ACHN (cell line): ENCODE measurements around the gene CLSTN2.

Source experiments
- DNase-seq: peaks from one replicate; pipeline ENCODE4 v3.0.0-alpha.2; 2015
- in situ Hi-C: cut with HindIII; loops from 2 replicates; pipeline ENCODE4 v1.10.0; 2017; ENCODE audit warnings: low sequenced_read_pairs, low pct_ligation_motif_present, low pct_unique_long_range_greater_than_20kb

The CLSTN2 gene

DNA sequence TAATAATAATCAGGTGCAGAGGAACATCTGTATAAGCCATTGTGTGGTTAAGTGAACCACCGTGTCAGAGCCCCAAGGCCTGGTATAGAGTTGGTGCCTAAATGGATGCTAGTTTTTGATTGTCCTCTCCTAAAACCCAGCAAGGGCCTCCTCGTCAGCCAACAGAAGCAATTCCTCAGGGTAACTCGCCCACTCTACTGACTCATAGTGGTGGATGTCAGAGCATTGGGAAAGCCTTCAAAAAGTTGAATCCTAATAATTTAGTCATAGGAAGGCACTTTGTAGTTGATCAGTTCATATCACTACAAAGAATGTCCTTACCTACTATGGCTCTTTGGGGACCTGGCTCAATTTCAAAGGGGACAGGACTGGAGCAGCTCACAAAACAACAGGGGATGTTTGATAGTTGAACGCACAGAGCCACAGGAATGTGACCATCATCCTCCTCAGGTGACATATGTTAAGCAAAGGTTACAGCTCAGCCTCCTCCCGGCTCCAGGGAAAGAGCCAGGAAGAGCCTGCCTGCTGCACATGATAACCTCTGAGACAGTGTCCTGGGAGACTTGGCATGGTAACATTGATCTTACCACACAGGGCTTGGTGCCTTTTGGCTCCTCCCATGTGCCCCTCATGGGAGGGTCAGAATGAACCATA lies 338.7 kb downstream of the CLSTN2 start:
- in situ Hi-C loops = no loop called here
- DNase-seq = no peak

- DNase-seq = no peak
- in situ Hi-C loops = no loop called here
These were observed 339.4 kb downstream of the CLSTN2 start for GRCh38 chr3:140274429-140274828.

DNA sequence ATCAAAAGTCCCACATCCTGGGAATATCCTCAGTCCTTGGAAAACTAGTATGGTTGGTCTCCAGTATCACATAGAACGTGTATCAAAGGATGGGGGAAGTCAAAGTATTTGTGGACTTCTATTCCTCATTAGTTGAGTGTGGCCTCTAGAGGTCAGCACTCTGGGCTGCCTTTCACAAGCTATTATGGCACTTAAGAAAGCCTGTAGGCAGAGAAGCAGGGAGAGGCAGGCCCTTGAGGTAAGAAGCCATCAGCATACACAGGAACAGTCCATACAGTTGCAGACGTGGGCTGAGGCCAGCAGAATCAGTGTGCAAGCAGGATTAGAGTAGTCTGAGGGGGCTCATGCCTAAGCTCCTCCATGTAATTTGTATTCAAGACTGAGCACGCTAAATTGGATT lies 341.7 kb downstream of the CLSTN2 start:
- DNase-seq = peak; percentile 28
- in situ Hi-C loops = no loop called here

DNA sequence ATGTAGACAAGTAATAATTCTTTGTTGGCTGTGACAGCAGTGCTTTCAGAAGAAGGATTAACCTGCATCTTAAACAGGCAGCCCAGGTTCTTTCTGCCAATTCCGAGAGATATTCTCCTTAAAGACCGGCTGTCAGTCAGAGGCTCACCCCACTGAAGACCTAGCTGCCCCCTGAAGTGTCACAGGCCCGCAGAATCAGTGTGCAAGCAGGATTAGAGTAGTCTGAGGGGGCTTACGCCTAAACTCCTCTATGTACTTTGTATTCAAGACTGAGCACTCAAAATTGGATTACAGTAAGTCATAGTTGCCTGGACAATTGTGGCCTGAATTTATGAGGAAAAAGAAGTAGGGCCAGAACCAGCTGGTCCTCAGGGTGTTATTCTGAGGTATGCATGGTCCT lies 342.9 kb downstream of the CLSTN2 start:
- in situ Hi-C loops = no loop called here
- no peak for DNase-seq

DNA sequence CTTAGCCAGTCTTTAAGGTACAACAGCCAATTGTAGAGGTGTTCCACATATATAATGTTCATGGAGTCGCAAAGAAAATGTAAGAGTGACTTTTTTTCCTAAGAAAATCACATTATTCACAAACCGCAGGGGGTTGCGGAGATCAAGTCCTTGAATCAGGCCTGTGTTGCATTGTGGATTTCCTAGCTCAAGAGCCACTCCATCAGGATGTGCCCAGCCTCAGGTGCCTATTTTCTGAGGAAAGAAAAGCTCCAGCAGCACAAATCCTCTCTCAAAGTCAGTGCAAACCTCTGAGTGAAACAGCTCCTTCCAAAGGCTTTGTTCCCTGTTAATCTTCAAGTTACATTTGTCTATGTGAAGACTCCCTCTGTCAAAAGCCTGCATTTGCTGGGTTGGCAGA lies 349.4 kb downstream of the CLSTN2 start:
- in situ Hi-C loops = no loop called here
- DNase-seq = no peak

GRCh38 chr3:140285380-140285779 lies 350.4 kb downstream of the CLSTN2 start:
- DNase-seq = no peak
- in situ Hi-C loops = no loop called here

- DNase-seq = no peak
- in situ Hi-C loops = no loop called here
These were observed 353.6 kb downstream of the CLSTN2 start for GRCh38 chr3:140288595-140288994.

- in situ Hi-C loops = no loop called here
- DNase-seq = no peak
These were observed 355.1 kb downstream of the CLSTN2 start for GRCh38 chr3:140290105-140290504.

DNA sequence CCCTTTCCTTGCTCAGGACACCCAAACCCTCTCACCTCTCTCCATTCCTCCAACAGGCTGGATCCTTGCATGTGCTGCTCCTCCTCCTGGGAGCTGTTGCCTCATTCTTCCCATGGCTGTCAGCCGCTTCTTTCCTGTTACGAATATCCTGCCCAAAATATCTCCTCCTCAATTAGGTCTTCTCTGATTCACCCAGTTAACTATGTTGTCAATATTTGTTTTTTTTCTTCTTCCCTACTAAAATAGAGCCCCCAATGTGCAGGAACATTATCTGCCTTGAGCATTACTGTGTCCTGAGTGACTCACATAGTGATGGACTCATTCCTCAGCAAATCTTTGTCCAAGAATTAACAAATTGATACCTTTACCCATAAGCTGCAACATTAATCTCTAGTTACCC lies 357.2 kb downstream of the CLSTN2 start:
- DNase-seq = no peak
- in situ Hi-C loops = no loop called here

DNA sequence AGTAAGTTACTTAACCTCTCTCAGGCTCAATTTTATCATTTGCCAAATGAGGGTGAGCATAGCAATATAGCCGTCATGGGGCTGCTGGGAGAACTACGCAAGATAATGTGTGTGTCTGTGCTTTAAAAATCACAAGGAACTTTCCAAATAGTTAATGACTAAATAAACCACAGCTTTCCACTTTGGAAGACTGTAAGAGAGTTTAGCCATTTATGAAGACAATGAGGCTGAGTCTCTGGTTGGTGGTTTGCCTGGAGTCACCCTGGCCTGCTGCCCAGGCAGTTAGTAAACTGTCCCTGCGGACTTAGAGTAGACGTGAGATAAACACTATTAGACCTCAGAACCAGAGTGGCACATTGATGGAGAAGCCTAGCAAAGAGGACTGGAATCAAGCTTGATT lies 357.7 kb downstream of the CLSTN2 start:
- in situ Hi-C loops = no loop called here
- peak; percentile 68 for DNase-seq

GRCh38 chr3:140294058-140294457 lies 359.1 kb downstream of the CLSTN2 start:
- in situ Hi-C loops = no loop called here

DNA sequence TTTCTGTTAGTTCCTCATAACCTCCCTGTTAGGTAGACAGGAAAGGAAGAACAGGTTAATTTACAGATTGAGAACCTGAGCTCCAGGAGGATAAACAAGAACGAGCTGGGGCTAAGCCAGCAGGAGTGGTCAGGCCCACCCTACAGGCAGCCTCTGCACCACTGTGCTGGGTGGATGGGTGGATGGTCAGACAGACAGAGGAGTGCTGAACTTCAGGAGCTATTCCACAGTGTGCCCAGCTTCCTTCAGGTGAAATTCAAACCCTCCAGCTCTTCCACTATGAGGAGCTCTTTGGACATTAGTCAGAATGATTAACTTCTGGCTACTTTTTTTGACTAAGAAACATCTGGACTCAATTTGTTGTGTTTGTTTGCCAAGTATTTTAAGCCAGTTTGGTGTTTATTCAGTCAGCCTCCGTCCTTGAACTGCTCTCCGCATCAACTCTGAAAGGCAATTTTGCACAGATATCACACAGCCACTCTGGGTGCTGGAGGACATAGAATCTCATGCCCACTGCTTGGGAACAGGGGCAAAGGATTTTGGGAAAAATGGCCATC lies 361.9 kb downstream of the CLSTN2 start:
- DNase-seq = no peak
- in situ Hi-C loops = no loop called here

More at GRCh38 chr3:140294058-140294457, 359.1 kb downstream of the CLSTN2 start:
- no peak for DNase-seq

DNA sequence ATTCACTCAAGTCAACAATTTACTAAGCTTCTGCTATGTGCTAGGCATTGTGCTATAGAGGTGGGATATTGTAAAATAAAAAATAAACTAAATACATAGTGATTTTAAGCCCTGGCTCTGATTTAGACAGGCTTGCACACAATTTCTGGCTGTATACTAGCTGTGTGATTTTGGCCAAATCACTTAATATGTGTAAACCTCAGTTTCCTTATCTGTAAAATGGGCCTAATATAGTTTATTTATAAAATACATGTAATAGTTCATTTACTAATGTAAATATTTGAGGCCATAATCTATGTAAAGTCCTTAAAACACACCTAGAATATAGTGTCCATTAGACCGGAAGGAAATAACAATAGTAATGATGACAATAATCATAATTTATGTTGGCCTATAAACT lies 363.1 kb downstream of the CLSTN2 start:
- DNase-seq = no peak
- in situ Hi-C loops = no loop called here

DNA sequence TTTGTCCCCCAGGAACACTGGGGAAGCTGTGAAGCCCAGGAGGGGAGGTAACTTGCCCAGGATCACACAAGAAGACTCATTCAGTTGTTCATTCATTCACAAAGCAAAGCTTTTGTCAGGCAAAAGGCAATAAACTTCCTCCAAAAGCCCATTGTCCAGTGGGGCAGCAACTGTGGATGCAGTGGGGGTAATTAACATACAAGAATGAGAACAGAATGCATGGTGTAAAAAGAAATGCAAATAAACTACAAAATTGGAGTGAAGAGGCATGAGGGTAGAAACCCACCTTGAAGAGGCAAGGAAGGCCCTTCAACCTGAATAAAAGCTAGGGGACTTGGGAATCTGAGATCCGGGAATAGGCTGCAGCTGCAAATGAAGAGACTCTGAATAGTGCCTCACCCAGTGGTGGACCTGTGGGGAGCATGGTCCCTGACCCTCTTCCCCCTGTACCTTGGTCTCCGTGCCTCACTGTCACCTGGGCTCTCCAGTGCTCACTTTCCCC lies 363.6 kb downstream of the CLSTN2 start:
- in situ Hi-C loops = no loop called here
- no peak for DNase-seq

- in situ Hi-C loops = no loop called here
- no peak for DNase-seq
These were observed 368.9 kb downstream of the CLSTN2 start for GRCh38 chr3:140303875-140304274.

DNA sequence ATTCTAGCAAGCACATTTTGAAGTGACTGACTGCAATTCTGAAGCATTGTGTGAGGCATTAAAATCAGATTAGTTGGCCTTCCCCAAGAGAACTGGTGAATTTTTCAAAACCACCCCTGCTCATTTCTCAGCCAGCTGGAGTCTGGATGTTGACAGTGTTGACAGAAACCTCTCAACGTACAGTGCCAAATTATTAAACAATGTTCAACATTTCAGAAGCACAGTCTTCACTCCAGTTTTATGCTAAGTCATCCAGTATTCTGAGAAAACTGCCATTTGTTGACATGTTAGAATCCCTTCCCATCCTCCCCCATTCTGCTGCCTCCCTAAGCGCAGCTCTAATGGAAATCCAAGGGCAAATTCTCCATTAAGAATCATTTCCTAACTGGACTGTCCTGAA lies 373.6 kb downstream of the CLSTN2 start:
- no peak for DNase-seq
- in situ Hi-C loops = no loop called here

DNA sequence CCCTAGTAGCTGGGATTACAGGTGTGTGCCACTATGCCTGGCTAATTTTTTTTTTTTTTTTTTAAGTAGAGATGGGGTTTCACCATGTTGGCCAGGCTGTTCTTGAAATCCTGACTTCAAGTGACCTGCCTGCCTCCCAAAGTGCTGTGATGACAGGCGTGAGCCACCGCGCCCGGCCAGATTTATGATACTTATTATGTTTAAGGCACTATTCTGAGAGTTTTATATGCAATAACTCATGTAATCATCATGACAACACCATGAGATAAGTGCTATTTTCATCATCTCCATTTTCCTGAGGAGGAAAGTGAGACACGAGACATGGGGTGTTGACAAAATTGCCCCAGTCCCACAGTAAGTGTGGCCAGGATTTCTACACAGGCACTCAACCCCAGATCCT lies 376.4 kb downstream of the CLSTN2 start:
- DNase-seq = no peak
- in situ Hi-C loops = no loop called here

DNA sequence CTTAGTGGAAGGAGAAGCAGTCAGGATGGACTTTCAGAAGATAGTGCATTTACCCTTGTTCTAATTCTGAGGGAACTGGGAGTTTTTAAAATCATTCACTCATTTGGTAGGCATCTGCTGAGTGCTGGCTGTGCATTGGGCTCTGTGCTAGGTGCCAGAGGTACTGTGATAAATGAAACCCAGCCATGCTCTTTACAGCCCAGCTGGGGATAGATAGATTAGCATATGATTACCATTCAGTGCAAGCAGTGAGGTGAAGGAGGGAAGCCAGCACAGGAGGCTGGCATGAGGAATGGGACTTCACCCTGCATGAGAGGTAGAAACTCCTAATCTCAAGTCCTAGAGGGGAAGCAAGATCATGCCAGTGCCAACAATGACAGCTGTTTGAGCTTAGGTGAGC lies 381.0 kb downstream of the CLSTN2 start:
- in situ Hi-C loops = no loop called here
- no peak for DNase-seq

DNA sequence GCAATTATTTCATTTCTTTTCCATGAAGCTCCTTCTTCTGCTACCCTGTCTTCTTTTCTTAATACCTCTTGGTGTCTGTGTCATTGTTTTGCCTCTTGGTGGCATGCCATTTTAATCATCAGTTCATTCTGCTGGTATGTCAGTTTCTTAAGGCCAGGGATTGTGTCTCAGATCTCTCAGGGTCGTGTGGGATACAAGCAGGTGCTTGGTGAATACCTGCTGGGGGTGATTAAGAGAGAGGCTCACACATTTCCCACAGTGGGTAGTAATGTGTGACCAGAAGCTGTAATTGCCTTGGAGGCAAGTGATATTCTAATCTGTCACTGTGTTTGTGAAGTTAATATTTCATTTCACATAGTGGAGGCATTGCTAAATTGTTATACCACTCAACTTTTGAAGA lies 381.5 kb downstream of the CLSTN2 start:
- in situ Hi-C loops = no loop called here
- DNase-seq = no peak

DNA sequence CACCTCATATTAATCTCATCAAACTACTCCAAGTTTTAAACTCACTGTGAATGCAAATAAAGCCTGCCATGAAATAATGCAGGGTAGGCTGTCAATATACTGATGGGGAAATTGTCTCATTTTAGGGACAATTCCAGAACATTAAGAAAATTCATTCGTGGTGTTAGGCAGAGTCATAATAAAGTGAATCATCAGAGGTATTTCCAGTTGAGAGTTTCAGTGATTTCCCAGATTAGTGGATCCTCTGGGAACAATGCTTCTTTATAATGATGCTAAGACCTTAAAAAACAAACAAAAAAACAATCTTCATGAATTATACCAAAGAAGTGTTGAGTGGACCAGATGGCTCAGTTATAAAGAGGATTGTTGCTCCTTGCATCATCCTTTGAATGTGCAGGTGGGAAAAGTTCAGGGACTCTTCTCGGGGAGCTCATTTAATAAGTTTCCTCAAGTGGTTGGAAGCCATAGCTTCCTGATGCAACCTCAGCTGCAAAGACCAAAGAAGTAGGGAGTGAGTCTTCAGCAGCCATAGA lies 381.9 kb downstream of the CLSTN2 start:
- in situ Hi-C loops = no loop called here
- no peak for DNase-seq
